GM18861 (cell line): Measurements from ENCODE around the gene TIMM22.

Experiments
- ATAC-seq: cut with Tn5 transposase; IDR thresholded peaks from one replicate; pipeline ENCODE4 v1.9.1; 2021; ENCODE audit not compliant: unreplicated experiment

TIMM22 gene

GRCh38 chr17:1018547-1018946 is 21.6 kb downstream of the TIMM22 start:
- no peak for ATAC-seq

- ATAC-seq, result no peak
Observed at GRCh38 chr17:1019451-1019850, 22.5 kb downstream of the TIMM22 start.

GRCh38 chr17:1021147-1021546 is 24.2 kb downstream of the TIMM22 start:
- no peak for ATAC-seq

GRCh38 chr17:1022278-1023024 is 25.5 kb downstream of the TIMM22 start:
- no peak for ATAC-seq

- ATAC-seq, result no peak
Observed at GRCh38 chr17:1024076-1024475, 27.1 kb downstream of the TIMM22 start.

- ATAC-seq, result no peak
Observed at GRCh38 chr17:1025733-1026598, 29.0 kb downstream of the TIMM22 start.

GRCh38 chr17:1026599-1026975 is 29.7 kb downstream of the TIMM22 start:
- no peak for ATAC-seq

- no peak for ATAC-seq
Observed at GRCh38 chr17:1027044-1027443, 30.1 kb downstream of the TIMM22 start.

GRCh38 chr17:1029196-1029921 is 32.4 kb downstream of the TIMM22 start:
- ATAC-seq, result no peak

- ATAC-seq, result no peak
Observed at GRCh38 chr17:1029922-1030644, 33.2 kb downstream of the TIMM22 start.

- no peak for ATAC-seq
Observed at GRCh38 chr17:1030684-1031532, 34.0 kb downstream of the TIMM22 start.

- ATAC-seq, result no peak
Observed at GRCh38 chr17:1031711-1032110, 34.8 kb downstream of the TIMM22 start.

GRCh38 chr17:1032391-1032790 is 35.5 kb downstream of the TIMM22 start:
- ATAC-seq, result no peak

GRCh38 chr17:1033503-1033902 is 36.6 kb downstream of the TIMM22 start:
- ATAC-seq, result no peak

GRCh38 chr17:1034652-1035210 is 37.8 kb downstream of the TIMM22 start:
- no peak for ATAC-seq

- ATAC-seq, result no peak
Observed at GRCh38 chr17:1035546-1036170, 38.7 kb downstream of the TIMM22 start.

- ATAC-seq, result no peak
Observed at GRCh38 chr17:1036171-1036844, 39.4 kb downstream of the TIMM22 start.

- no peak for ATAC-seq
Observed at GRCh38 chr17:1036845-1037237, 39.9 kb downstream of the TIMM22 start.
